Activated naive CD4-positive, alpha-beta T cell treated with anti-CD3 and anti-CD28 coated beads for 36 hours (primary cell): ENCODE measurements around the gene COL4A4. TPM values are rescaled to one million over a fixed set of nuclear protein-coding genes. Genes with fewer than 3 reads are reported as not detected.

Experiments
- CTCF ChIA-PET: fragments of 350-600 bp; sonication (Branson Sonifier 250); formaldehyde crosslinking; loops from one replicate; lab custom pipeline; 2021; ENCODE audit warnings: antibody characterized with exemption; lab: Charles Lee
- DNase-seq: peaks from one replicate; pipeline ENCODE4 v3.0.0-alpha.2; 2020
- H3K27ac Mint-ChIP-seq: one replicate; pipeline ENCODE4 v1.8.0; 2021; ENCODE audit warnings: mild to moderate bottlenecking, mixed read lengths
- H3K27me3 Mint-ChIP-seq: one replicate; pipeline ENCODE4 v1.8.0; 2021; ENCODE audit warnings: low read depth, mixed read lengths
- H3K36me3 Mint-ChIP-seq: one replicate; pipeline ENCODE4 v1.8.0; 2021; ENCODE audit warnings: low read depth, mixed read lengths
- H3K4me1 Mint-ChIP-seq: one replicate; pipeline ENCODE4 v1.8.0; 2021; ENCODE audit warnings: low read depth, mixed read lengths
- H3K4me3 Mint-ChIP-seq: one replicate; pipeline ENCODE4 v1.8.0; 2021; ENCODE audit warnings: mild to moderate bottlenecking, moderate library complexity, mixed read lengths
- H3K9me3 Mint-ChIP-seq: one replicate; pipeline ENCODE4 v1.8.0; 2021; ENCODE audit warnings: mixed read lengths
- intact Hi-C: fragments of 100-400 bp; cut with micrococcal nuclease; formaldehyde crosslinking; loops from one replicate; pipeline ENCODE4 v1.15.1; 2023
- total RNA-seq, 2 experiments: library from RNA; stranded (reverse); gene quantifications; one replicate each; pipeline ENCODE4 v1.2.3, GENCODE V29; 2021

COL4A4 gene
- total RNA-seq, 2 experiments from 2014 or later, result not detected

GRCh38 chr2:227154986-227155774 lies 8.8 kb downstream of the COL4A4 start:
- H3K27me3 Mint-ChIP-seq, result peaks cover 43% of the 10 kb centered on the region
- CTCF ChIA-PET, result no interaction called here
- intact Hi-C loops, result no loop called here

GRCh38 chr2:227153758-227154486 lies 10.1 kb downstream of the COL4A4 start:
- intact Hi-C loops, result no loop called here
- Mint-ChIP-seq H3K27me3 (peaks cover 33% of the 10 kb centered on the region), H3K36me3 (no peaks in the 10 kb centered on the region), H3K27ac (no peak overlapping the region), H3K4me3 (no peak overlapping the region), H3K9me3 (no peaks in the 10 kb centered on the region), H3K4me1 (no peaks in the 10 kb centered on the region)
- CTCF ChIA-PET, result no interaction called here
- DNase-seq, result no peak

More at GRCh38 chr2:227154986-227155774, 8.8 kb downstream of the COL4A4 start:
- peaks cover 5% of the 10 kb centered on the region for H3K9me3 Mint-ChIP-seq
- H3K27ac Mint-ChIP-seq, result no peak overlapping the region
- H3K4me3 Mint-ChIP-seq, result no peak overlapping the region
- DNase-seq, result no peak
- H3K36me3 Mint-ChIP-seq, result no peaks in the 10 kb centered on the region
- H3K4me1 Mint-ChIP-seq, result no peaks in the 10 kb centered on the region

GRCh38 chr2:227153307-227153706 lies 10.7 kb downstream of the COL4A4 start:
- intact Hi-C loops, result no loop called here
- CTCF ChIA-PET, result no interaction called here
- Mint-ChIP-seq H3K4me3 (no peak overlapping the region), H3K27ac (no peak overlapping the region), H3K4me1 (no peaks in the 10 kb centered on the region), H3K9me3 (no peaks in the 10 kb centered on the region), H3K27me3 (peaks cover 33% of the 10 kb centered on the region), H3K36me3 (no peaks in the 10 kb centered on the region)
- no peak for DNase-seq

- Mint-ChIP-seq H3K9me3 (no peaks in the 10 kb centered on the region), H3K36me3 (no peaks in the 10 kb centered on the region), H3K27me3 (peaks cover 33% of the 10 kb centered on the region), H3K4me3 (no peak overlapping the region), H3K4me1 (no peaks in the 10 kb centered on the region), H3K27ac (no peak overlapping the region)
- intact Hi-C loops, result no loop called here
- CTCF ChIA-PET, result no interaction called here
- no peak for DNase-seq
Observed at GRCh38 chr2:227152093-227152766, 11.8 kb downstream of the COL4A4 start.

DNA sequence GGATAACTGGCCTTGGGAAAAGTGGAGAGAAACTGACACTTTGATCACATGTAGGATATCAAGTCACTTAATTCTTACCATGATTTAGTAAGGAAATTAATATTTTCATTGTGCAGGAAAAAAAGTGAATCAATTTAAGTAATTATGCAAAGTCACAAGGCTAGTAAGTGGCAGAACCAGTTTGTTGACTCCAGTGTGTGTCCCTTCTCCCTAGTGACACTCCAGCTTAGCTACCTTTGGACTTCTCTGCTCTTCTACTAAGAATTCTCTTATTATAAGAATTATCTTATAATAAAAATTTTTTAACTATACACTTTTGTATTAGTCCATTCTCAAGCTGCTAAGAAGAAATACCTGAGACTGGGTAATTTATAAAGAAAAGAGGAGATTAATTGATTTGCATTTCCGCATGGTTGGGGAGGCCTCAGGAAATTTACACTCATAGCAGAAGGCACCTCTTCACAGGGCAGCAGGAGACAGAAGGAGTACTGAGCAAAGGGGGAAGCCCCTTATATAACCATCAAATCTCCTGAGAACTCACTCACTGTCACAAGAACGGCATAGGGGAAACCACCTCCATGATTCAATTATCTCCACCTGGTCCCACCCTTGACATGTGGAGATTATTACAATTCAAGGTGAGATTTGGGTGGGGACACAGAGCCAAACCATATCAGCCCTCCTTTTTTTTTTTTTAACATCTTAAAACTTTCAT lies 13.6 kb downstream of the COL4A4 start:
- CTCF ChIA-PET, result interaction anchor here (0.7 kb wide), 2 partner anchors 13 to 28 kb away, joined by 3 read pairs; no protein-coding TSS in a partner anchor
- Mint-ChIP-seq H3K27ac (no peak overlapping the region), H3K4me1 (no peaks in the 10 kb centered on the region)

DNA sequence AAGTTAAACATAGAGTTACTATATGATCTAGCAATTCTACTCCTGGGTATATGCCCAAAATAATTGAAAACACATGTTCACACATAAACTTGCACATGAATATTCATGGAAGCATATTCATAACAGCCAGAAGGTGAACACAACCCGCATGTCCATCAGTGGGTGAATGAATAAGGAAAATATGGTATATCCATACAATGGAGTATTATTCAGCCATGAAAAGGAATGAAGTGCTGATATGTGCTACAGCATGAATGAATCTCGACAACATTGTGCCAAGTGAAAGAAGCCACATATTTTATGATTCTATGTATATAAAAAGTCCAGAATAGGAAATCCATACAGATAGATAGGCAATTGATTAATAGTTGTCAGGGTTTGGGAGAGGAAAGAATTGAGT lies 15.9 kb downstream of the COL4A4 start:
- Mint-ChIP-seq H3K9me3 (no peaks in the 10 kb centered on the region), H3K36me3 (no peaks in the 10 kb centered on the region), H3K27me3 (peaks cover 15% of the 10 kb centered on the region), H3K27ac (no peak overlapping the region), H3K4me1 (no peaks in the 10 kb centered on the region), H3K4me3 (no peak overlapping the region)
- intact Hi-C loops, result no loop called here
- CTCF ChIA-PET, result no interaction called here
- no peak for DNase-seq

More for the DNA sequence above, 13.6 kb downstream of the COL4A4 start:
- Mint-ChIP-seq H3K9me3 (no peaks in the 10 kb centered on the region), H3K27me3 (peaks cover 30% of the 10 kb centered on the region), H3K36me3 (no peaks in the 10 kb centered on the region), H3K4me3 (no peak overlapping the region)
- intact Hi-C loops, result no loop called here
- DNase-seq, result no peak

GRCh38 chr2:227147023-227147422 lies 17.0 kb downstream of the COL4A4 start:
- Mint-ChIP-seq H3K27ac (no peak overlapping the region), H3K36me3 (no peaks in the 10 kb centered on the region), H3K4me3 (no peak overlapping the region), H3K4me1 (no peaks in the 10 kb centered on the region), H3K27me3 (peaks cover 10% of the 10 kb centered on the region), H3K9me3 (no peaks in the 10 kb centered on the region)
- intact Hi-C loops, result no loop called here
- CTCF ChIA-PET, result interaction anchor here (0.5 kb wide), 1 partner anchor 699 kb away, joined by 3 read pairs; no protein-coding TSS in a partner anchor
- DNase-seq, result no peak

- Mint-ChIP-seq H3K27ac (no peak overlapping the region), H3K4me1 (no peaks in the 10 kb centered on the region), H3K4me3 (no peak overlapping the region), H3K9me3 (no peaks in the 10 kb centered on the region), H3K36me3 (no peaks in the 10 kb centered on the region), H3K27me3 (peaks cover 6% of the 10 kb centered on the region)
- intact Hi-C loops, result no loop called here
- CTCF ChIA-PET, result no interaction called here
- DNase-seq, result no peak
Observed at GRCh38 chr2:227146456-227146855, 17.5 kb downstream of the COL4A4 start.

DNA sequence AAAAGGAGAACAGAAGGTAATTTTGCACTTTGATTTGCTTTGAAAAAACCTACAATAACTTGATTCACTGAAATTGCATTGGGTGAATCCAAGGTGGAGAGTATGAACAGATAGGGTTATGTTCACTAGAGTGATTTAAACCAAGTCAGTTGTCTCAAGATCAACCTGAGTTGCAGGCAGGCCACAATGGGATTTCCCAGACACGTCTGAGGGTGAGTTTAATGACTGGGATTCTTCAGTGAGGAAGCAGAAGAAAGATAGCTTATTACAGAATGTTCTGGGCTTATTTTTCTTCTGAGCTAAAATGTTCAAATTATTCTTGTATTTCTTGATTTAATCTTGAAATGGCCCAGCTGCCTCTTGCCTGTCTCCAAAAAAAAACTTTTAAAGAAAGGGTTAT lies 20.1 kb downstream of the COL4A4 start:
- no peaks in the 10 kb centered on the region for H3K36me3 Mint-ChIP-seq

GRCh38 chr2:227141301-227141700 lies 22.7 kb downstream of the COL4A4 start:
- H3K4me3 Mint-ChIP-seq, result no peak overlapping the region
- H3K27ac Mint-ChIP-seq, result no peak overlapping the region
- H3K27me3 Mint-ChIP-seq, result peaks cover 3% of the 10 kb centered on the region
- intact Hi-C loops, result no loop called here
- no peaks in the 10 kb centered on the region for H3K36me3 Mint-ChIP-seq
- no peak for DNase-seq
- H3K4me1 Mint-ChIP-seq, result no peaks in the 10 kb centered on the region
- CTCF ChIA-PET, result interaction anchor here (0.6 kb wide), 1 partner anchor 607 kb away, joined by 3 read pairs; no protein-coding TSS in a partner anchor
- no peaks in the 10 kb centered on the region for H3K9me3 Mint-ChIP-seq

More for the DNA sequence above, 20.1 kb downstream of the COL4A4 start:
- CTCF ChIA-PET, result interaction anchor here (0.8 to 1.0 kb wide), 2 partner anchors 10 to 11 kb away, joined by 3 read pairs; no protein-coding TSS in a partner anchor
- DNase-seq, result no peak
- Mint-ChIP-seq H3K27ac (no peak overlapping the region), H3K9me3 (no peaks in the 10 kb centered on the region), H3K4me1 (no peaks in the 10 kb centered on the region), H3K4me3 (no peak overlapping the region), H3K27me3 (peaks cover 5% of the 10 kb centered on the region)
- intact Hi-C loops, result no loop called here

- Mint-ChIP-seq H3K4me1 (no peaks in the 10 kb centered on the region), H3K36me3 (no peaks in the 10 kb centered on the region), H3K27ac (no peak overlapping the region), H3K4me3 (no peak overlapping the region), H3K27me3 (peaks cover 2% of the 10 kb centered on the region), H3K9me3 (no peaks in the 10 kb centered on the region)
- CTCF ChIA-PET, result interaction anchor here (1.4 to 3.1 kb wide), 2 partner anchors 103 to 632 kb away, joined by 5 to 17 read pairs; no protein-coding TSS in a partner anchor
- DNase-seq, result no peak
- intact Hi-C loops, result no loop called here
Observed at GRCh38 chr2:227134591-227134990, 29.4 kb downstream of the COL4A4 start.
